HEK293 (cell line): ENCODE data around the gene PTPRR.

ENCODE experiments used
- RBAK ChIP-seq: fragments of 450-650 bp; formaldehyde crosslinking; IDR thresholded peaks from 2 replicates; pipeline ENCODE4 v1.5.1; 2016; ENCODE audit warnings: missing biosample characterization, missing genetic modification characterization
- YY1 ChIP-seq: fragments of 450-650 bp; formaldehyde crosslinking; IDR thresholded peaks from 2 replicates; pipeline ENCODE4 v1.5.1; 2018; ENCODE audit warnings: missing biosample characterization, missing genetic modification characterization
- ZBTB7A ChIP-seq: fragments of 450-650 bp; formaldehyde crosslinking; IDR thresholded peaks from 2 replicates; pipeline ENCODE4 v1.5.1; 2016; ENCODE audit warnings: low read depth, missing biosample characterization, missing genetic modification characterization
- ZNF274 ChIP-seq, 2 experiments: fragments of 200-500 bp in 1 of 2; fragments of 450-650 bp in 1 of 2; sonication (Bioruptor generic) in 1 of 2; formaldehyde crosslinking in 1 of 2; IDR thresholded peaks; 2 replicates each; pipeline versions ENCODE4 v1.5.1 to v1.6.1; 2014 to 2016; ENCODE audit warnings: borderline replicate concordance in 1 of 2, inconsistent platforms in 1 of 2, low read length in 1 of 2, missing biosample characterization in 1 of 2, missing genetic modification characterization in 1 of 2
- ZNF292 ChIP-seq: fragments of 450-650 bp; formaldehyde crosslinking; IDR thresholded peaks from 2 replicates; pipeline ENCODE4 v1.5.1; 2016; ENCODE audit warnings: low read depth, missing biosample characterization, missing genetic modification characterization, borderline replicate concordance
- ZNF510 ChIP-seq: fragments of 450-650 bp; formaldehyde crosslinking; IDR thresholded peaks from 2 replicates; pipeline ENCODE4 v1.5.1; 2018; ENCODE audit warnings: mild to moderate bottlenecking, missing genetic modification characterization, missing biosample characterization; ENCODE audit not compliant: insufficient replicate concordance
- ZNF529 ChIP-seq: fragments of 450-650 bp; formaldehyde crosslinking; IDR thresholded peaks from 2 replicates; pipeline ENCODE4 v1.5.1; 2017; ENCODE audit warnings: missing genetic modification characterization, missing biosample characterization; ENCODE audit not compliant: insufficient replicate concordance
- ZNF701 ChIP-seq: fragments of 450-650 bp; formaldehyde crosslinking; IDR thresholded peaks from 2 replicates; pipeline ENCODE4 v1.5.1; 2016; ENCODE audit warnings: missing biosample characterization, missing genetic modification characterization
- TF ChIP-seq, protein P1 (sequence below): fragments of 450-650 bp; IDR thresholded peaks from 2 replicates; pipeline ENCODE4 v1.5.1; 2018; ENCODE audit warnings: missing biosample characterization, missing genetic modification characterization
- TF ChIP-seq, protein P2 (sequence below): fragments of 450-650 bp; formaldehyde crosslinking; IDR thresholded peaks from 2 replicates; pipeline ENCODE4 v1.5.1; 2016; ENCODE audit warnings: missing biosample characterization, missing genetic modification characterization, low read depth
- TF ChIP-seq, protein P3 (sequence below): fragments of 450-650 bp; formaldehyde crosslinking; IDR thresholded peaks from 2 replicates; pipeline ENCODE4 v1.5.1; 2016; ENCODE audit warnings: missing biosample characterization, missing genetic modification characterization
- TF ChIP-seq, protein P4 (sequence below): fragments of 450-650 bp; formaldehyde crosslinking; IDR thresholded peaks from 2 replicates; pipeline ENCODE4 v1.5.1; 2016; ENCODE audit warnings: missing biosample characterization, missing genetic modification characterization
- TF ChIP-seq, protein P5 (sequence below): fragments of 450-650 bp; formaldehyde crosslinking; IDR thresholded peaks from 2 replicates; pipeline ENCODE4 v1.5.1; 2016; ENCODE audit warnings: missing biosample characterization, missing genetic modification characterization
- TF ChIP-seq, protein P6 (sequence below): fragments of 450-650 bp; formaldehyde crosslinking; IDR thresholded peaks from 2 replicates; pipeline ENCODE4 v1.5.1; 2016; ENCODE audit warnings: missing biosample characterization, missing genetic modification characterization

DNA sequence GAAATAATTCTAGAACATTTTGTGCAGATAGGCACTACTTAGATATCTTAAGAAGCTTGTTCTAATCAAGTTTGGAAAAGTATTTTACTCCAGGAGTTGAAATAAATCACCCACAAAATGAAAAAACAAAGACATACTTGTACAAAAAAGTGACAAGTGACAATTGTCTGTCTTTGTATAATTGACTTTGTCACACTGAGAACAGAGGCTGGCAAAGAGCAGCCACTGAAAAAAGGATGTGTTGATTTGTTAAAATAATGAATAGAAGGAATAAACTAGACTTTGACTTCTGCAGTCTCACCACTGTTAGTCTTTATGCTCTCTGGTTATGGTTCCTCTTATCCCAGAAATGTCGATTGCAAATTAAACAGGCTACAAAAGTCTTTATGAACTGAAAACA is 77.6 kb downstream of the PTPRR start:
- no peak for TF ChIP-seq ZNF701 (tag by site-specific recombination)
- no peak for TF ChIP-seq ZNF510
- TF ChIP-seq, protein P1, sequence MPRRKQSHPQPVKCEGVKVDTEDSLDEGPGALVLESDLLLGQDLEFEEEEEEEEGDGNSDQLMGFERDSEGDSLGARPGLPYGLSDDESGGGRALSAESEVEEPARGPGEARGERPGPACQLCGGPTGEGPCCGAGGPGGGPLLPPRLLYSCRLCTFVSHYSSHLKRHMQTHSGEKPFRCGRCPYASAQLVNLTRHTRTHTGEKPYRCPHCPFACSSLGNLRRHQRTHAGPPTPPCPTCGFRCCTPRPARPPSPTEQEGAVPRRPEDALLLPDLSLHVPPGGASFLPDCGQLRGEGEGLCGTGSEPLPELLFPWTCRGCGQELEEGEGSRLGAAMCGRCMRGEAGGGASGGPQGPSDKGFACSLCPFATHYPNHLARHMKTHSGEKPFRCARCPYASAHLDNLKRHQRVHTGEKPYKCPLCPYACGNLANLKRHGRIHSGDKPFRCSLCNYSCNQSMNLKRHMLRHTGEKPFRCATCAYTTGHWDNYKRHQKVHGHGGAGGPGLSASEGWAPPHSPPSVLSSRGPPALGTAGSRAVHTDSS, result no peak
- TF ChIP-seq ZBTB7A (tag by site-specific recombination), result no peak
- TF ChIP-seq RBAK (tag by site-specific recombination), result no peak
- TF ChIP-seq YY1 (tag by site-specific recombination), result no peak
- TF ChIP-seq, protein P2, sequence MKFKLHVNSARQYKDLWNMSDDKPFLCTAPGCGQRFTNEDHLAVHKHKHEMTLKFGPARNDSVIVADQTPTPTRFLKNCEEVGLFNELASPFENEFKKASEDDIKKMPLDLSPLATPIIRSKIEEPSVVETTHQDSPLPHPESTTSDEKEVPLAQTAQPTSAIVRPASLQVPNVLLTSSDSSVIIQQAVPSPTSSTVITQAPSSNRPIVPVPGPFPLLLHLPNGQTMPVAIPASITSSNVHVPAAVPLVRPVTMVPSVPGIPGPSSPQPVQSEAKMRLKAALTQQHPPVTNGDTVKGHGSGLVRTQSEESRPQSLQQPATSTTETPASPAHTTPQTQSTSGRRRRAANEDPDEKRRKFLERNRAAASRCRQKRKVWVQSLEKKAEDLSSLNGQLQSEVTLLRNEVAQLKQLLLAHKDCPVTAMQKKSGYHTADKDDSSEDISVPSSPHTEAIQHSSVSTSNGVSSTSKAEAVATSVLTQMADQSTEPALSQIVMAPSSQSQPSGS, result no peak
- TF ChIP-seq, protein P3, sequence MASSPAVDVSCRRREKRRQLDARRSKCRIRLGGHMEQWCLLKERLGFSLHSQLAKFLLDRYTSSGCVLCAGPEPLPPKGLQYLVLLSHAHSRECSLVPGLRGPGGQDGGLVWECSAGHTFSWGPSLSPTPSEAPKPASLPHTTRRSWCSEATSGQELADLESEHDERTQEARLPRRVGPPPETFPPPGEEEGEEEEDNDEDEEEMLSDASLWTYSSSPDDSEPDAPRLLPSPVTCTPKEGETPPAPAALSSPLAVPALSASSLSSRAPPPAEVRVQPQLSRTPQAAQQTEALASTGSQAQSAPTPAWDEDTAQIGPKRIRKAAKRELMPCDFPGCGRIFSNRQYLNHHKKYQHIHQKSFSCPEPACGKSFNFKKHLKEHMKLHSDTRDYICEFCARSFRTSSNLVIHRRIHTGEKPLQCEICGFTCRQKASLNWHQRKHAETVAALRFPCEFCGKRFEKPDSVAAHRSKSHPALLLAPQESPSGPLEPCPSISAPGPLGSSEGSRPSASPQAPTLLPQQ (tag by site-specific recombination), result no peak
- TF ChIP-seq, protein P4, sequence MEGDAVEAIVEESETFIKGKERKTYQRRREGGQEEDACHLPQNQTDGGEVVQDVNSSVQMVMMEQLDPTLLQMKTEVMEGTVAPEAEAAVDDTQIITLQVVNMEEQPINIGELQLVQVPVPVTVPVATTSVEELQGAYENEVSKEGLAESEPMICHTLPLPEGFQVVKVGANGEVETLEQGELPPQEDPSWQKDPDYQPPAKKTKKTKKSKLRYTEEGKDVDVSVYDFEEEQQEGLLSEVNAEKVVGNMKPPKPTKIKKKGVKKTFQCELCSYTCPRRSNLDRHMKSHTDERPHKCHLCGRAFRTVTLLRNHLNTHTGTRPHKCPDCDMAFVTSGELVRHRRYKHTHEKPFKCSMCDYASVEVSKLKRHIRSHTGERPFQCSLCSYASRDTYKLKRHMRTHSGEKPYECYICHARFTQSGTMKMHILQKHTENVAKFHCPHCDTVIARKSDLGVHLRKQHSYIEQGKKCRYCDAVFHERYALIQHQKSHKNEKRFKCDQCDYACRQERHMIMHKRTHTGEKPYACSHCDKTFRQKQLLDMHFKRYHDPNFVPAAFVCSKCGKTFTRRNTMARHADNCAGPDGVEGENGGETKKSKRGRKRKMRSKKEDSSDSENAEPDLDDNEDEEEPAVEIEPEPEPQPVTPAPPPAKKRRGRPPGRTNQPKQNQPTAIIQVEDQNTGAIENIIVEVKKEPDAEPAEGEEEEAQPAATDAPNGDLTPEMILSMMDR, result no peak
- TF ChIP-seq, protein P5, sequence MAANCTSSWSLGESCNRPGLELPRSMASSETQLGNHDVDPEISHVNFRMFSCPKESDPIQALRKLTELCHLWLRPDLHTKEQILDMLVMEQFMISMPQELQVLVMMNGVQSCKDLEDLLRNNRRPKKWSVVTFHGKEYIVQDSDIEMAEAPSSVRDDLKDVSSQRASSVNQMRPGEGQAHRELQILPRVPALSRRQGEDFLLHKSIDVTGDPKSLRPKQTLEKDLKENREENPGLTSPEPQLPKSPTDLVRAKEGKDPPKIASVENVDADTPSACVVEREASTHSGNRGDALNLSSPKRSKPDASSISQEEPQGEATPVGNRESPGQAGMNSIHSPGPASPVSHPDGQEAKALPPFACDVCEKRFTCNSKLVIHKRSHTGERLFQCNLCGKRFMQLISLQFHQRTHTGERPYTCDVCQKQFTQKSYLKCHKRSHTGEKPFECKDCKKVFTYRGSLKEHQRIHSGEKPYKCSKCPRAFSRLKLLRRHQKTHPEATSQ (tag by site-specific recombination), result no peak
- TF ChIP-seq, protein P6, sequence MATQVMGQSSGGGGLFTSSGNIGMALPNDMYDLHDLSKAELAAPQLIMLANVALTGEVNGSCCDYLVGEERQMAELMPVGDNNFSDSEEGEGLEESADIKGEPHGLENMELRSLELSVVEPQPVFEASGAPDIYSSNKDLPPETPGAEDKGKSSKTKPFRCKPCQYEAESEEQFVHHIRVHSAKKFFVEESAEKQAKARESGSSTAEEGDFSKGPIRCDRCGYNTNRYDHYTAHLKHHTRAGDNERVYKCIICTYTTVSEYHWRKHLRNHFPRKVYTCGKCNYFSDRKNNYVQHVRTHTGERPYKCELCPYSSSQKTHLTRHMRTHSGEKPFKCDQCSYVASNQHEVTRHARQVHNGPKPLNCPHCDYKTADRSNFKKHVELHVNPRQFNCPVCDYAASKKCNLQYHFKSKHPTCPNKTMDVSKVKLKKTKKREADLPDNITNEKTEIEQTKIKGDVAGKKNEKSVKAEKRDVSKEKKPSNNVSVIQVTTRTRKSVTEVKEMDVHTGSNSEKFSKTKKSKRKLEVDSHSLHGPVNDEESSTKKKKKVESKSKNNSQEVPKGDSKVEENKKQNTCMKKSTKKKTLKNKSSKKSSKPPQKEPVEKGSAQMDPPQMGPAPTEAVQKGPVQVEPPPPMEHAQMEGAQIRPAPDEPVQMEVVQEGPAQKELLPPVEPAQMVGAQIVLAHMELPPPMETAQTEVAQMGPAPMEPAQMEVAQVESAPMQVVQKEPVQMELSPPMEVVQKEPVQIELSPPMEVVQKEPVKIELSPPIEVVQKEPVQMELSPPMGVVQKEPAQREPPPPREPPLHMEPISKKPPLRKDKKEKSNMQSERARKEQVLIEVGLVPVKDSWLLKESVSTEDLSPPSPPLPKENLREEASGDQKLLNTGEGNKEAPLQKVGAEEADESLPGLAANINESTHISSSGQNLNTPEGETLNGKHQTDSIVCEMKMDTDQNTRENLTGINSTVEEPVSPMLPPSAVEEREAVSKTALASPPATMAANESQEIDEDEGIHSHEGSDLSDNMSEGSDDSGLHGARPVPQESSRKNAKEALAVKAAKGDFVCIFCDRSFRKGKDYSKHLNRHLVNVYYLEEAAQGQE (tag by site-specific recombination), result no peak
- TF ChIP-seq ZNF529 (tag by site-specific recombination), result no peak
- no peak for TF ChIP-seq ZNF274 (IDR thresholded peaks at IDR 0.05; ENCODE audit: low read length)
- no peak for TF ChIP-seq ZNF274 (tag by site-specific recombination; IDR thresholded peaks at IDR 0.05; ENCODE audit: borderline replicate concordance)
- no peak for TF ChIP-seq ZNF292 (tag by site-specific recombination)
